ENCODE measurements around the gene GNA15.
"Not testable (repeated sequence)": the region's sequence is repeated elsewhere in the genome, so short reads cannot be mapped to it uniquely, and the experiment has no call there.

Gene GNA15

DNA sequence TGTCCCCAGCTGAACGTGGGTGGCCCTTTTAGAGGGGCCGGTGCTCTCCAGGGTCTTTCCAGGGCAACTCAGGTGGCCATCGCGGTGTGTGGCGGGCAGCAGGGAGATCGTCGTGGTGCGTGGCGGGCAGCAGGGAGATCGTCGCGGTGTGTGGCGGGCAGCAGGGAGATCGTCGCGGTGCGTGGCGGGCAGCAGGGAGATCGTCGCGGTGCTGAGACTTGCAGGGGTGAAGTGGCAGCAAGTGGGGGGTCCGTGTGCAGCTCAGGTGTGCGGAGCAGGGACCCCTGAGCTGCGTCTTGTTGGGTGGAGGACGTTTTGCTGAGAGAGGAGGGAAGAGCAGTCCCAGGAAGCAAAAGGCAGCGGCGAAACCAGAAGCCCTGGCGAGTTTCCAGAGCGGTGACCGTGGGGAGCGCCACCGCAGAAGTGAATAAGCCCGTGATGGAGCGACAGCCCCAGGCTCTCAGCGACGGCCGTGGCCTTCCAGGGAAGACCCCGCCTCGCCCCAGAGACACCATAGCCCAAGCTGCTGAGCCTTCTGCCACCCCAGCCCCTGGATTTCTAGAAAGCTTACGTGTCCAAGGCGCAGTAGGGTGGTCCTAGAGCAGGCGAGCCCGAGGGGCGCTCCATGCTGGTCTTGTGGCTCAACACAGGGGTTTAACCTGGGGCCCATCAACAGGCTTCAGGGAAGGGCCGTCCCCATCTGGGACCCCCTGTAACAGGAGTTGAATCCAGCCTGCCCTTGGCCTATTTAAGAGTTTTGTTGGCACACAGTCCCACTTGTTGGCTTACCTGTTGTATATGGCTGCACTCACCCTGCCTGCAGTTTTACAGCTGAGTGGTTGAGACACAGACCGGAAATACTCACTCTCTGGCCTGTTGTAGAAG, 55.3 kb downstream of the GNA15 start:
- DNase-seq (ENCODE audit: low read depth in 2 of 2) = no peak

DNA sequence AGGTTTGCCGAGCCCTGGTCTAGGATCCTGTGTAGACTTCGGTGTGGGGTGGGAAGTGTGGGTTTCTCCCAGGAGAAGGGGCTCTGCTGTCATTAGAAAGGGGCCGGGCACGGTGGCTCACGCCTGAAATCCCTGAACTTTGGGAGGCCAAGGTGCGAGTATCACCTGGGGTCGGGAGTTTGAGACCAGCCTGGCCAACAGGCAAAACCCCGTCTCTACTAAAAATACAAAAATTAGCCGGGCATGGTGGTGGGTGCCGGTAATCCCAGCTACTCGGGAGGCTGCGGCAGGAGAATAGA, 55.9 kb downstream of the GNA15 start:
- not testable (repeated sequence) for DNase-seq (ENCODE audit: low read depth in 2 of 2)

DNA sequence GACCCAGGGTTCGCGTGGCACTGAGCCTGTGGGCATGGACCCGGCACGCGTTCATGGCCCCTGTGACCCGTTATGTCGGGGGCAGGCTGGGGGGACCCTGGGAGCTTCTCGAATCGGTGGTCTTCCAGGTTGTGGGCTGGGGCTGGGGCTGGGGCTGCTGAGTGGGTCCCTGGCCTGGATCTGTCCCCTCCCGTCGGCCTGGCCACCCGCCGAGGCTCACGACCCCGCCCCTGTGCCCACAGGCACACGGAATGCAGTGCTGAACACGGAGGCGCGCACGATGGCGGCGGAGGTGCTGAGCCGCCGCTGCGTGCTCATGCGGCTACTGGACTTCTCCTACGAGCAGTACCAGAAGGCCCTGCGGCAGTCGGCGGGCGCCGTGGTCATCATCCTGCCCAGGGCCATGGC, 56.4 kb downstream of the GNA15 start:
- DNase-seq (ENCODE audit: low read depth in 2 of 2) = no peak

DNA sequence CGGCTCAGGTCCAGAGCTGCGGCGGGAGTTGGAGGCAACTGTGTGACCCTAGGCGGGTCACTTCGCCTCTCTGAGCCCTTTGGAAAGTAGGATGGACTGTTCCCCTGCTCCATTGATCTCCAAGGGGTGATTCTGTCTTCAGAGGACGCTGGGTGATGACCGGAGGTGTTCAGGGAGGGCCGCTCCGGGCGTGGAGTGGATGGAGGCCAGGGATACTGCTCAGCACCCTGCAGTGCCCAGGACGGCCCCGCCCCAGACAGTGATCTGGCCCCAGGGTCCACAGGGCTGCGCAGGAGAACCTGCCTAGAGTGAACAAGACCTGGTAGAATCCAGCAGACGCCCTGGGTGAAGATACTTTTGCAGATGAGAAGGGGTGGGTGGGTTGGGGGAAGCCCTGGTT, 56.9 kb downstream of the GNA15 start:
- no peak for DNase-seq (ENCODE audit: low read depth in 2 of 2)

DNA sequence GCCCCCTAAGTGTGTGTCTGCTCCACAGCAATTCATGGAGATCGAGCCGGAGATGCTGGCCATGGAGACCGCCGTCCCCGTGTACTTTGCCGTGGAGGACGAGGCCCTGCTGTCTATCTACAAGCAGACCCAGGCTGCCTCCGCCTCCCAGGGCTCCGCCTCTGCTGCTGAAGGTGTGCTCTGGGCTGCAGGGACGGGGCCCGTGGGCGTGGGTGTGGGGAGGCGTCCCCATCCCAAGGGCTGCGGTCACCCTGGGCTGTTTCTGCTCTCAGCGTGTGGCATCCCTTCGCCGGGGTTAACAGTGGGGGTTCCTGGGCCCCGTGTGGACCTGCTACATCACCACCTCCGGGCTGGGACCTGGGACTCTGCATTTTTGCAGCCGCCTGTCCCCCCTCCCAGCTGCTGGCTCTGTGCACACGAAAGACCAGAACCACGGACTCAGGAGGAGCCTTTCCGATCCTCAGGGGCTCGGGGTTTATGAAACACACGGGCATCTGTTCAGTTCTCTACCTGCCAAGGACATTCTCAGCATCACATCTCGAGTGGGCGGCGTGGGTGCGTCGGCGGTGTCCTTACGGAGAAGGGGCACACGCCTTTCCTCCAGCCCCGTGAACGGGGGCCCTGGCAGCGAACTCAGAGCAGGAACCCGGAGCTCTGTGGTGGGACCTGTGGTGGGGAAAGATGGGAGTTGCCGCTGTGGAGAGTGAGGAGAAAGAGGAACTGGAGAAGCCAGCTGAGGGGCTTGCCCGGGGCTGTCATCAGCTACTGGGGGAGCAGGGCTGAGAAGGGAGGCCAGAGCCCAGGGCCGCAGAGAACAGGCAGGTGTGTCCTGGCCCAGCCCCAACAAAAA, 57.6 kb downstream of the GNA15 start:
- no peak for DNase-seq (ENCODE audit: low read depth in 2 of 2)

DNA sequence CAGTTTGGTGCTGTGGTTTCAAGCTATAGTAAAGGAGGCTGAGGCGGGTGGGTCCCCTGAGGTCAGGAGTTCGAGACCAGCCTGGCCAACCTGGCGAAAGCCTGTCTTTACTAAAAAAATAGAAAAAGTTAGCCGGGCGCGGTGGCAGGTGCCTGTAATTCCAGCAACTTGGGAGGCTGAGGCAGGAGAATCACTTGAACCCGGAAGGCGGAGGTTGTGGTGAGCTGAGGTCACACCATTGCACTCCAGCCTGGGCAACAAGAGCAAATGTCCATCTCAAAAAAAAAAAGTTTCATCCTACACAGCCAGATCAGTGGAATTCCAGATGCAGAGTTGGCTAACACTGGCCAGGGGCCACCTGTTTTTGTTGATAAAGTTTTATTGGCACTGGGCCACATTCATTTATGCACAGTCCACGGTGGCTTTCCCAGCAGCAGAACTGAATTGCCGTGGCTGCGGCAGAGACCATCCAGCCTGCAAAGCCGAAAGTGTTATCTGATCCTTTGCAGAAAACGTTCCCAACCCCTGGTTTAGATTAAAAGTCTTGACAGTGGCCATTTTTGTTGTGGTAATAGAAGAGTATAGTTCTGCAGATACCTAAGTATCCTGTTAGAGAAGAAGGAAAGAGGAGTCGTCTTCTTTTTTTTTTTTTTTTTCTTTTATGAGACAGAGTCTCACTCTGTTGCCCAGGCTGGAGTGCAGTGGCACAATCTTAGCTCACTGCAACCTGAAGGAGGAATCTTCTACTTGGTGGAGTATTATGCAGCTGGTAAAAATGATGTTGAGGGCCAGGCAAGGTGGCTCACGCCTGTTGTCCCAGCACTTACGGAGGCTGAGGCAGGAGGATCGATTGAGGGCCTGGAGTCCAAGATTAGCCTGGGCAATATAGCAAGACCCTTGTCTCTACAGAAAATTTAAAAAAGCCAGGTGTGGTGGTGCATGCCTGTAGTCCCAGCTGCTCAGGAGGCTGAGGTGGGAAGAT, 58.6 kb downstream of the GNA15 start:
- DNase-seq (ENCODE audit: low read depth in 2 of 2) = no peak

DNA sequence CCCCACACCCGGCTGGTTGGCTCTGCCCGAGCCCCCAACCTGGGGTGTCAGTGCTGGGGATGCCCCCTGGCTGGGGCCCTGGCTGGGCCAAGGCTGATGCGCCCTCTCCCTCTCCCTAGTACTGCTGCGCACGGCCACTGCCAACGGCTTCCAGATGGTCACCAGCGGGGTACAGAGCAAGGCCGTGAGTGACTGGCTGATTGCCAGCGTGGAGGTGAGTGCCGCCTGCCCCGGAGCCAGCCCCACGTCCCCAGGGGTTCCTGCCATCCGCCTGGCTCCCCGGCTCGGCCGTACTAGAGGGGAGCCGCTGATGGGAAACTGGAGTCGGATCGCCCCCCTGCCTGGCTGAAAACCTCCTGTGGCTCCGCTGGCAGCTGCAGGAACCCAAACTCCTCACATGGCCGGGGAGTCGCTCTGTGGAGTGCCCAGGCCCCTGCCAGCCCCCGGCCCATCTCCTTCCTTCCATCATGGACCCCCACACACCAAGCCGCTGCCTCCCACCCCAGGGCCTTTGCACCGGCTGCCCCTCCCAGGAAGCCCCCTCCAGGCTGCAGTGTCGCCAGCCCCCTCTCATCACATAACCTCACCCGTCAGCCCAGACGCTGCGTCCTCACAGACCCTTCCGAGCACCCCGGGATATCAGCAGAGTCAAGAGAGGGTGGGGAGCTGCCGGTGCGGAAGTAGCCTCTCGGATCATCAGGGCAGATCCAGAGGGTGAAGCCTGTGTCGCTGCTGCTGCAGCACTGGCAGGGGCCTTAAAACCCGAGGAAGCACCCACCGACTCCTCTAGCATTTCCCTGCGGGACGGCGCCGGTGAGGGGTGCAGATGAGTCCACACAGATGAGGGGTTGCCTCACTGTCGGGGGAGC, 60.5 kb downstream of the GNA15 start:
- no peak for DNase-seq (ENCODE audit: low read depth in 2 of 2)

DNA sequence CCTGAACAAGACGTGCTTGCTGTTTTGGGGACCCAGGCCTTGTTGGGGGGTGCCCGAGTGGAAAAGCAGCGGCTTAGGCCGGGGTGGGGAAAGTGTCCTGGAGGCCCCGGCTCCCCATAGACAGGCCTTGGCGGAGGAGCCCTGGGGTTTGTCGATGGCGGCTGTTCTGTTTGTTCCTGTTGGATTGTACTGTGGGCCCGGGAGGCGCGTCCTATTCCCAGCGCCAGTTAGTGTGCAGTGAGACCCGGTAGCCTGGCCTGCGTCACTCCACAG, 61.0 kb downstream of the GNA15 start:
- no peak for DNase-seq (ENCODE audit: low read depth in 2 of 2)

DNA sequence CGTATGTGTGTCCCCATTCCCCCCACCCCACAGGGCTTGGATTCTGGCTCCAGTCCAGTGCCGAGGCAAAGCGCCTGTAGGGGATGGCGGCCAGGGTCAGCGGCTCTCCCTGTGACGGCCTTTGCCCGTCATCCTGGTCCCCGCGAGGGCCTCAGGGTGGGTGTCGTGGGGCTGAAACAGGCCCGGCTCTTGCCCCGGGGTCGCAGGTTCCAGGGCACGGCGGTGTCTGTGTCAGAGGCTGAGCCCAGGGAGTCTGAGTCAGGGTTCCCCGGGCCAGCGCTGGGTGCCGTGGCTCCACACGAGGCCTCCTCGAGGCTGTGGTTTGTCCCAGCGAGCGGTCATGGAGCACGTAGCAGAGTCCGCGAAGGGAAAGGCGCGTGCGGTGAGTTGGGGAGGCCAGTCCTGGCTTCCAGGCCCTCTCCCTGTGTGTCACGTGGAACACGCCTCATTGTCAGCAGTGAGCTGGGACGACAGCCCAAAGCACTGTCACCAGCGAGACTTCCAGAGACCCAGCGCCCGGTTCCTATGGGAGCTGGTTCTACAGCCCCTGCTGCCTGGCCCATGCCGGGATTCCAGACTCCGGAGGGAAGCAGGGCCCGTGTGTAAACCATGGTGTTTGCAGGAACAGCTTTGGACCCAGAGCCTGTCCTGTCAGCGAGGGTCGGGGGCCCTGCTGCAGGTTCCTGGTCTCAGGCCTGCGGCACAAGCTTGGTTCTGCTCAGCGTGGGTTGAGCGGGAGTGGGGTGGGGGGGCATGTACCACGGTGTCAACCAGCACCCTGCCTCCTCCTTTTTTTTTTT, 63.3 kb downstream of the GNA15 start:
- DNase-seq (ENCODE audit: low read depth in 2 of 2) = no peak

DNA sequence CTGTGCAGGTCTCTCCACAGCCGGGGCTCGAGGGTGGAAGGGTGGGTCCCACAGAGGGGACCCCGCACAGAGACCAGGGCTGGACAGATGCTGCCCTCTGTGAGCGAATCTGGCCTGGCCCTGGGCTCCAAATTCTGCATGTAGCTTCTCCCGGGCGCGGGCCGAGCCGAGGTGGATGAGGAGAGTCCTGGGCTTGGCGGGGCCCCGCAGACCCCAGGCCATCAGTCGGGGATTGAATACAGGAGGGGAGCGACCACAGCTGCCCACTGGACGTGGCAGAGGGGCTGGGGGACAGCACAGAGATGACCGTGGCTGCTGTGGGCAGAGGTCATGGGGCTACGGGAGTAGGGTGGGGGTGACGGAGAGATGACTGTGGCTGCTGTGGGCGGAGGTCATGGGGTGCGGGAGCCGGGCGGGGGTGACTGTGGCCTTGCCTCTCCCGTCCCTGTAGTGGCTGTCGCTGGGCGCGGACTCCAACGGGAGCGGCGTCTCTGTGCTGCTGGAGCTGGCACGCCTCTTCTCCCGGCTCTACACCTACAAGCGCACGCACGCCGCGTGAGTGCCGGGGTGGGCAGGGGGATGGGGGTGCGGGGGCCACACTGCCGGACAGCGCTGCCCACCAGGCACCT, 65.4 kb downstream of the GNA15 start:
- DNase-seq (ENCODE audit: low read depth in 2 of 2) = no peak

DNA sequence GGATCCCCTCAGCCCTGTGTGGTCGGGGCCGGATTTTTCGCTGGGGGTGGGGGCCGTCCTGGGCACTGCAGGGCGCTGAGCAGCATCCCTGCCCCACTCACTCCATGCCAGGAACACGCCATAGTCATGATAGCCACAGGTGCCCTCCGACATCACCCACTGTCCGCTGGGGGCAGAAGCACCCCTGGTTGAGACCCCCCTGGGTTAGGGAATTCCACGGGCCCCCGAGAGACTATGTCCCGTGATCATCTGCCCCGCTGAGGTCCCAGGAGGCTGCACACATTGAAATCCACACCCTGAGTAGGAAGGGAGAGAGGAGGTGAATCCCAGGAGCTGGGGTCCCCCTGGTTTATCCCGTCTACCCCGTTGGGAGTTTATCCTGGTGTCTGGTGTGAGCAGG, 66.1 kb downstream of the GNA15 start:
- no peak for DNase-seq (ENCODE audit: low read depth in 2 of 2)

DNA sequence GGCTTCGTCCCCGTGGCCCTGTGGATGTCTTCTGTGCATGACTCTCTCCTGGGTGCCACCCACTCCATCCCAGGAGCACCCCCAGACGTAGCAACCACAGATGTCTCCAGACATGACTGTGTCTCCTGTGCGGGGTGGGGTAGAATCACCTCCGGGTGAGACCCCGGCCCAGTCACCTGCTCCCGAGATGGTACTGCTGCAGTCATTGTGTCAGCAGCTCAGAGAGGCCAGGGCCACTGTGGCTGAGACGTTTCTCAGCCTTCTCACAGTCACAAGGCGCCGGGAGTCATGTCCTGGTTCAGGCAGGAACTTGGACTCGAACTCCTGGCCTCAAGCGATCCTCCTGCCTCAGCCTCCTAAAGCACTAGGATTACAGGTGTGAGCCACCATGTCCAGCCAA, 66.5 kb downstream of the GNA15 start:
- DNase-seq (ENCODE audit: low read depth in 2 of 2) = no peak

DNA sequence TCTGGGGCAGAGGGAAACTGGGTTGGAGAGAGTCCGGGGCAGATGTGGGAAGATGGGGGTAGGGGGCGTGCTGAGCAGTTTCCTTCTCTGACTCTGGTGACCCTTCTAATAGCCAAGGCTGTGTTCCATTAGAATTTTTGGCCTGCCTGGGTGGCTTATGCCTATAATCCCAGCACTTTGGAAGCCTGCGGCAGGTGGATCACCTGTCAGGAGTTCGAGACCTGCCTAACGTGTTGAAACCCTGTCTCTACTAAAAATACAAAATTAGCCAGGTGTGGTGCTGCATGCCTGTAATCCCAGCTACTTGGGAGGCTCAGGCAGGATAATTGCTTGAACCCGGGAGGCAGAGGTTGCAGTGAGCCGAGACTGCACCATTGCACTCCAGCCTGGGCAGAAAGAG, 67.1 kb downstream of the GNA15 start:
- not testable (repeated sequence) for DNase-seq (ENCODE audit: low read depth in 2 of 2)

DNA sequence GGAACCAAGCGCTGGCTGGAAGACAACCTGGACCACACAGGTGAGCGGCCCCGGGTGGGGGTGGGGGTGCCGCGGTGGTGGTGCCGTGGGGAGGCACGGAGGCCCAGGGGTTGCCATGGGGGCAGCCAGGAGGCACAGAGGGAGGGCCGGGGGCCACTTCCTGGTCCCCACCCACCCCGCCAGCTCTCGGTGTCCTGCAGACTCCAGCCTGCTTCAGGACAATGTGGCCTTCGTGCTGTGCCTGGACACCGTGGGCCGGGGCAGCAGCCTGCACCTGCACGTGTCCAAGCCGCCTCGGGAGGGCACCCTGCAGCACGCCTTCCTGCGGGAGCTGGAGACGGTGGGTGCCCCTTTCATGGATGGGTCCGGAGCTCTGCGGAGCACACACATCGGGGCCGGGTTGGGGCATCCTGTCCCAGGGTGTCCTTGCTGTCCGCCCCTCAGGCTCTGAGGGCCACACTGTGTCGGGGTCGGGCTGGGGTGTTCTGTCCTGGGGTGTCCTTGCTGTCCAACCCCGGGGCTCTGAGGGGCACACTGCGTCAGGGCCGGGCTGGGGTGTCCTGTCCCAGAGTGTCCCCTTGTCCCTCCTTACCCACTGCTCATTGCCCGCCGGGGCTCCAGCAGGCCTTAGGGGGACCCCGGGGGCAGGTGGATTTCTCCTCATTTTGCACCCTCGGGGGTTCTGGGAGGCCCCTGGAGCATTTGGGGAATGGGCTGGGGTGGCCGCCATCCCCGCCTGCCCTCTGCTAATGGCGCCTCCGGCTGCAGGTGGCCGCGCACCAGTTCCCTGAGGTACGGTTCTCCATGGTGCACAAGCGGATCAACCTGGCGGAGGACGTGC, 68.2 kb downstream of the GNA15 start:
- DNase-seq (ENCODE audit: low read depth in 2 of 2) = no peak

DNA sequence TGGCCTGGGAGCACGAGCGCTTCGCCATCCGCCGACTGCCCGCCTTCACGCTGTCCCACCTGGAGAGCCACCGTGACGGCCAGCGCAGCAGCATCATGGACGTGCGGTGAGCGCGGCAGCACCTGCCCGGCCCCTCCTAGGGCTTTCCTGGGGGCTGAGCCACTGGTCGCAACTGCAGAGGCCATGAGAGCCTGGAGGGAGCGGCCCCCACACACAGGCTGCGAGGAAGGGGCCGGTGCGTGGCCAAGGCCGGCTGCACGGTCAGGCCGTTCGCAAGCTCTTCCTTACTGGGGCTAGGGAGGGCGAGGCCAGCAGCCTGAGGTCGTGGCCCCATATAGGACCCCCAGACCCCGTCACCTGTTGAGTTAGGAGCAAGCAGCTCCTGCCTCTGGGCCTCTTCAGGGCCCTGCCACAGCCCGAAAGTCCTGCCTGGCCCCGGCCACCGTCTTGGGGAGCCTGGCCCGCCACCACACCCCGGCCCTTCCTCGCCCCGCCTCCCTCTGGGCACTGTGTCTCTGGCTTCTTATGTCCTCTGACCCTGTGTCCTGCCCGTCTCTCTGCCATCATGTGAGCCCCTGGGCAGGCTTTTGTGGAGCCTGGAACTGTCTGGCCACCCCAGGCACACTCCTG, 68.9 kb downstream of the GNA15 start:
- no peak for DNase-seq (ENCODE audit: low read depth in 2 of 2)

DNA sequence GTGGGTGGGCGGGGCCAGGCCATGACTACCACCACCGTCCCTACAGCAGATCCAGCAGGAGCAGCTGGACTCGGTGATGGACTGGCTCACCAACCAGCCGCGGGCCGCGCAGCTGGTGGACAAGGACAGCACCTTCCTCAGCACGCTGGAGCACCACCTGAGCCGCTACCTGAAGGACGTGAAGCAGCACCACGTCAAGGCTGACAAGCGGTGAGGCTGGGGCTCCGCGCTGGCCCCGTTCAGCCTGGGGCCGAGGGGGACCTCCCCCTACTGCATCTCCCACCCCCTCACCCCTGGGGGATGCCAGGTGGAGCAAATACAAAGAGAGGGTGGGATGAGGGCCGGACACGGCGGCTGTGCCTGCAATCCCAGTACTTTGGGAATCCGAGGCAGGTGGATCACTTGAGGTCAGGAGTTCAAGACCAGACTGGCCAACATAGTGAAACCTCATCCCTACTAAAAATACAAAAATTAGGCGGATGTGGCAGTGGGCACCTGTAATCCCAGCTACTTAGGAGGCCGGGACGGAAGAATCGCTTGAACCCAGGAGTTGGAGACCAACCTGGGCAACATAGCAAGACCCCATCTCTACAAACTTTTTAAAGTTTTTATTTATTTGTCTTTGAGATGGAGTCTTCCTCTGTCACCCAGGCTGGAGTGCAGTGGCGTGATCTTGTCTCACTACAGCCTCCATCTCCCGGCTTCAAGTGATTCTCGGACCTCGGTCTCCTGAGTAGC, 70.6 kb downstream of the GNA15 start:
- DNase-seq (ENCODE audit: low read depth in 2 of 2) = no peak

DNA sequence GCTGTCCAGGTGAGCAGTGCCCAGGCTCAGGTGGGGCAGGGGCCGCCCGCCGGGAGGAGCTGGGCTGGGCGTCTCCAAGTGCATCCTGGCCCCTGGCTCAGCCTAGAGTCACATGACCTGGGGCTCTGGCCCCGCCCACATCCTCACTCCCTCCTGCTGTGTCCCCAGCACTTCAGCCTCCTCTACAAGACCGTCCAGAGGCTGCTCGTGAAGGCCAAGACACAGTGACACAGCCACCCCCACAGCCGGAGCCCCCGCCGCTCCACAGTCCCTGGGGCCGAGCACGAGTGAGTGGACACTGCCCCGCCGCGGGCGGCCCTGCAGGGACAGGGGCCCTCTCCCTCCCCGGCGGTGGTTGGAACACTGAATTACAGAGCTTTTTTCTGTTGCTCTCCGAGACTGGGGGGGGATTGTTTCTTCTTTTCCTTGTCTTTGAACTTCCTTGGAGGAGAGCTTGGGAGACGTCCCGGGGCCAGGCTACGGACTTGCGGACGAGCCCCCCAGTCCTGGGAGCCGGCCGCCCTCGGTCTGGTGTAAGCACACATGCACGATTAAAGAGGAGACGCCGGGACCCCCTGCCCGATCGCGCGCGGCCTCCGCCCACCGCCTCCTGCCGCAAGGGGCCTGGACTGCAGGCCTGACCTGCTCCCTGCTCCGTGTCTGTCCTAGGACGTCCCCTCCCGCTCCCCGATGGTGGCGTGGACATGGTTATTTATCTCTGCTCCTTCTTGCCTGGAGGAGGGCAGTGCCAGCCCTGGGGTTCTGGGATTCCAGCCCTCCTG, 71.8 kb downstream of the GNA15 start:
- no peak for DNase-seq (ENCODE audit: low read depth in 2 of 2)
